Panc1 (cell line): Measurements from ENCODE around the gene ZCCHC13.

Experiments used
- CTCF ChIP-seq: fragments of 450-650 bp; IDR thresholded peaks from 2 replicates; pipeline ENCODE4 v1.5.1; 2017; ENCODE audit warnings: mild to moderate bottlenecking
- POLR2AphosphoS5 ChIP-seq: IDR thresholded peaks from 2 replicates; pipeline ENCODE4 v1.6.1; 2012; ENCODE audit warnings: mild to moderate bottlenecking, low read depth, low read length, moderate library complexity
- SIN3A ChIP-seq: IDR thresholded peaks from 2 replicates; pipeline ENCODE4 v1.6.1; 2012; ENCODE audit warnings: low read depth, mild to moderate bottlenecking, low read length, moderate library complexity, borderline replicate concordance; ENCODE audit not compliant: insufficient read depth
- TF ChIP-seq, protein P1 (sequence below), 2 experiments: IDR thresholded peaks; 2 replicates each; pipeline ENCODE4 v1.6.1; 2011 to 2012; ENCODE audit warnings: low read depth in 2 of 2, control low read depth in 1 of 2, low read length in 1 of 2, mild to moderate bottlenecking in 1 of 2, moderate library complexity in 1 of 2; ENCODE audit not compliant: insufficient read depth in 1 of 2

DNA sequence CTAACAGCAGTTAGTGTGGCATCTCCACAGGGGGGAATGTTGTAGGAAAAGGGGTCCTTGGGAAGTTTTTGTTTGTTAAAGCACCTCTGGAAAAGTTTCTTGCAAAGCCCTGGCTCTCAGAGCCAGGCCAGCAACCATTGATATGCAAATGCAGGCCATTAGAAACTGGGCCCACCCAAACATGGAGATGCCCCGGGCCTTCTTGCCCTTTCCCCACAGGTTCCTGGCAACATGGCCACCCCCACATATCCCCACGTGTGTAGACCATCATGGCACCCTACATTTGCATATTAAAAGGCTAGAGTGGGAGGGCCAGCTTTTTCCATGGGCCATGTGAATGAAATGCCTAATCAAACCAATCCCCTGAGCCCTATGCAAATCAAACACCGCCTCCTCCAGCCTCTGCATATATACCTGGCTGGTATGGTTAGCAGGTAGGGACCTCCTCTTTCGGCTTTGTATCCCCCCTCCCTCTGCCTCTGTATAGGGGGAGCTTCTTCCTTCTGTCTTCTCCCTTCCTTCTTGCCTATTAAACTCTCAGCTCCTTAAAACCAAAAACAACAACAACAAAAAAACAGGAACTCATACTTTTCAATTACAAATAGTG lies 44.0 kb upstream of the ZCCHC13 start:
- TF ChIP-seq CTCF (no peak), POLR2AphosphoS5 (no peak), SIN3A (no peak)
- TF ChIP-seq, protein P1, sequence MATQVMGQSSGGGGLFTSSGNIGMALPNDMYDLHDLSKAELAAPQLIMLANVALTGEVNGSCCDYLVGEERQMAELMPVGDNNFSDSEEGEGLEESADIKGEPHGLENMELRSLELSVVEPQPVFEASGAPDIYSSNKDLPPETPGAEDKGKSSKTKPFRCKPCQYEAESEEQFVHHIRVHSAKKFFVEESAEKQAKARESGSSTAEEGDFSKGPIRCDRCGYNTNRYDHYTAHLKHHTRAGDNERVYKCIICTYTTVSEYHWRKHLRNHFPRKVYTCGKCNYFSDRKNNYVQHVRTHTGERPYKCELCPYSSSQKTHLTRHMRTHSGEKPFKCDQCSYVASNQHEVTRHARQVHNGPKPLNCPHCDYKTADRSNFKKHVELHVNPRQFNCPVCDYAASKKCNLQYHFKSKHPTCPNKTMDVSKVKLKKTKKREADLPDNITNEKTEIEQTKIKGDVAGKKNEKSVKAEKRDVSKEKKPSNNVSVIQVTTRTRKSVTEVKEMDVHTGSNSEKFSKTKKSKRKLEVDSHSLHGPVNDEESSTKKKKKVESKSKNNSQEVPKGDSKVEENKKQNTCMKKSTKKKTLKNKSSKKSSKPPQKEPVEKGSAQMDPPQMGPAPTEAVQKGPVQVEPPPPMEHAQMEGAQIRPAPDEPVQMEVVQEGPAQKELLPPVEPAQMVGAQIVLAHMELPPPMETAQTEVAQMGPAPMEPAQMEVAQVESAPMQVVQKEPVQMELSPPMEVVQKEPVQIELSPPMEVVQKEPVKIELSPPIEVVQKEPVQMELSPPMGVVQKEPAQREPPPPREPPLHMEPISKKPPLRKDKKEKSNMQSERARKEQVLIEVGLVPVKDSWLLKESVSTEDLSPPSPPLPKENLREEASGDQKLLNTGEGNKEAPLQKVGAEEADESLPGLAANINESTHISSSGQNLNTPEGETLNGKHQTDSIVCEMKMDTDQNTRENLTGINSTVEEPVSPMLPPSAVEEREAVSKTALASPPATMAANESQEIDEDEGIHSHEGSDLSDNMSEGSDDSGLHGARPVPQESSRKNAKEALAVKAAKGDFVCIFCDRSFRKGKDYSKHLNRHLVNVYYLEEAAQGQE (IDR thresholded peaks at IDR 0.05; ENCODE audit: insufficient read depth in 1 of 2, low read depth in 2 of 2, low read length in 1 of 2) = no peak
